GM19328 (cell line): Measurements from ENCODE around the gene PRMT5.
"Not testable (repeated sequence)": the region's sequence is repeated elsewhere in the genome, so short reads cannot be mapped to it uniquely, and the experiment has no call there.

ENCODE experiments used
- ATAC-seq: cut with Tn5 transposase; IDR thresholded peaks from one replicate; pipeline ENCODE4 v1.9.1; 2021; ENCODE audit warnings: mild to moderate bottlenecking, moderate library complexity; ENCODE audit not compliant: unreplicated experiment

The PRMT5 gene

DNA sequence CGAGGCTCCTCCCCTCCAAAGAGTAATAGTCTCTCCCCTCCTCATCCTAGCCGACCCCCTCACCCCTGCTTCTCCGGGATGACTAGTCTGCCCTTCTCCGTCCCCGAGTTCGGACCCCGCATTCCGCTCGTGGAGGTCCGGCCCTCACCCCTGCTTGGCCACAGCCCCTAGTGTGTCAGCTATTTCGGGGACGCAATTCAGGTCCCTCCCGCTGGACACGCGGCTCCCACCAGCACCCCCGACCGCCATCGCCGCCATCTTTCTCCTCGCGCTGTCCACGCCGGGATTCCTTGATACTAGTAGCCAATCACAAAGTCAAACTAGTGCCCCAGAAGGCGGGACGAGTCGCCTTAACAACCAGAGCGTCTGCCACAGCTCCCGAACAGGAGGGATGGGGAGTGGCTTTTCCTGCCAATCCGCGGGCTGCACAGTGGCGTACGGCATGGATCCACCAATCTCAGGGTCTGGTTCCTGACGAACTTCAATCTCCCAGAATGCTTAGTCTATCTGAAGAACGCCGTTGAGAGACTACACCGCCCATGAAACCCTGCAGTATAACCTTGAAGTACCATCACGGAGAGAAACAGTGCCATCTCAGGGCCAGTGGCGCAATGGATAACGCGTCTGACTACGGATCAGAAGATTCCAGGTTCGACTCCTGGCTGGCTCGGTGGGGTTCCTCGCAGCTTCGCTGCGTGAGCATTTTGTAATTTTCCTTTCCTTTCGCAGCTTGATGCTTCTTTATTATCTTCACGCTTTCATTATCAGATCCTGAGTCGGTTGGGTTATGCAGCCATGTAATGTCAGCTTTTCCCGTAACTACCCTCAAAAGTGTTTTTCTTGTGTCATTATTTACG is at the start of gene PRMT5:
Gene PRMT5, minus strand, starts transcription at position 273 of the 857 bp plus-strand sequence. Its CDS starts 15 bp downstream, at position 258.
- peak; percentile 90 for ATAC-seq

DNA sequence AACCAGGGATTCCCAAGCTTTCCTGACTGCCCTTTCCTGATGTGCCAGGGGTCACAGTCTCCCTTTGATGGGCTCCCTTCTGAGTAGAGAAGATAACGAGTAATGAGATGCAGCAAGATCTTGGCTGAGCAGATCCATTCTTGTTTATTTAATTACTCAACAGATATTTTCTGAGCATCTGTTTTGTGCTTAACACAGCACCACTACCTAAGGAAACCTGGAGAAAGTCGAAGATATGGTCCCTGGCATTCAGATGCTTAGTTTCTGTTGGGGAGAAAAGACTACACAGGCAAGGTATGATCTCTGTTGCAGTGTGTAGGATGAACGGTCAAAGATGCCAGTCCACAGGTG is 49.3 kb upstream of the PRMT5 start:
- ATAC-seq: no peak

DNA sequence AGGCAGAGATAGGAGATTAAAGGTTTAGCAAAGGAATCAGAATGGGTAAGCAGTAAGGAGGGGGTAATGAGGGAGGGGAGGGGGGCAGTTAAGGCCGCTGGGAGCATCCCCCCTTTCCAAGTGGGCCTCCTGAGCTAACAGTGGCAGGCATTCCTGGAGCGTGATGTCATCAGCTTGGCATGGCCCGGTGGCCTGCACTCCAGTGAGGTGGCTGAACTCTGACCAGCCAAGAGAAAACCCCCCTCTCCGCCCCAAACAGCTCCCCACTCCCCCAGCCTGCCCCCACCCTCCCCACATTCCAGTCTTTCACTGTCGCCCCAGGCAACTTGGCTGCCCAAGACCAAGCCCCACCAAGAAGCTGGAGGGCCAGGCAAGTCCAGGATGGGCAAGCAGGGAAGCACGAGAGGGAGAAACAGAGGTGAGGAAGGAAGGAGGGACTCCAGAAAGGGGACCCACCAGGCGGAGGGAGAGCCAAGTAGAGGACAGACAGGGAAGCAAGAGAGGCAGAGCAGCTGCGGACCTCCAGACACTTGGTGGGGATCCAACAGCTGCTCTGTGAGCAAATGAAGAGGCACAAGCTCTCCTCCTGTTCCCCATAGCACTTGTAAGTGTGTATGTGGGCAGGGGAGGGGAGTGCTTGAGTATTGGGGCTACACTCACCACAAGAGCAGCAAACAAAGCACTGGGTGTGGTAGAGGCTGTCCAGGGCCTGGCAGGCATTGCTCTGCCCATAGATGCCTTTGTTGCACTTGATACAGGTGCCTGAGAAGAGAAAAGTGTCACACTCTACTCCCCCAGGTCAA is 48.7 kb upstream of the PRMT5 start:
- ATAC-seq: no peak

DNA sequence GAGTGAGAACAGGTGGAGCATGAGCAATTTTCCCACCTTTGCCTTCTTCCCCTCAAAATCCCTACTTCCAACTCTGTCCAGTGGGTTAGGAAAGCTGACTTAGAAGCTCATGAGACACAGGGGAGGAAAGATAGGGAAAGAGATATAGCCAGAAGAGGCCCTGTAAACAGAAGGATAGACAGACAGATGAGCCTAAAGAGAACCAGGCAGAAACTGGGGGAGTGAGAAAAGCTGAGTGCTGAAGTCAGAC is 48.2 kb upstream of the PRMT5 start:
- no peak for ATAC-seq

DNA sequence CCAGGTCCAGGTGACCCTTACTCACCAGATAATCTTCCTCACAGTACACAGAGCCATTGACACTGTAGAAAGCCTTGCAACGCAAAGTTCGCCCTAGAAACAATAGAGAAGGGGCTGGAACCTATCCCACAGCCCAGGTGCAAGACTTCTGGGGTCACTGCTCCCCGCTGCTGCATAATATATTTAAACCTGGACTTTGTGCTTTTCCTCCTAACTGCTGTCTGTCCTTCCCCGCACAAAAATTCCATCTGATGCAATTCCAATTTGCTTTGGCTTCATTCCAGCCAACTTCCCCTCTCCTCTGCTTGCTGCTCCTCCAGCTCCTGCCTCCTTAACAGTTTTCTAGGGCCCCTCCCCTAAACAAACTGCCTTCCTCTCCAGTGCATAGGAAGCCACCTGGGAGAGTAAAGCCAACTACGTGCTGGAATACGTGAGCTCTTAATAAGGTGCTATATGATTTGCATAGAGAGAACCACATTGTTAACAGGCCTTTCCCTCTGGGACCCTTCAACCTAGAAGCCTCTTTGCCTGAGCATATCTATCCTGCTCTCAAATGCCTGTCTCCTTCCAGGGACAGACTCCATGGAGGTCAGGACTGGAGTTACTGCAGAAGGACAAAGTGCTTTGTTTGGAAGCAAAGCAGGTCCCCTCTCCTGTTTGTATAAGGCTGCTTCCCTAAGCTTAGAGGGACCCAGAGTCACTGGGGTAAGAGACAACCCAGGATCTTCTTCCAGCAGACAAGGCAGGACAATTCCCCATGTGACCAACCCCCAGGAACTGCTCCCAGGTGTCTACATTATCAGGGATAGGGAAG is 47.7 kb upstream of the PRMT5 start:
- no peak for ATAC-seq

DNA sequence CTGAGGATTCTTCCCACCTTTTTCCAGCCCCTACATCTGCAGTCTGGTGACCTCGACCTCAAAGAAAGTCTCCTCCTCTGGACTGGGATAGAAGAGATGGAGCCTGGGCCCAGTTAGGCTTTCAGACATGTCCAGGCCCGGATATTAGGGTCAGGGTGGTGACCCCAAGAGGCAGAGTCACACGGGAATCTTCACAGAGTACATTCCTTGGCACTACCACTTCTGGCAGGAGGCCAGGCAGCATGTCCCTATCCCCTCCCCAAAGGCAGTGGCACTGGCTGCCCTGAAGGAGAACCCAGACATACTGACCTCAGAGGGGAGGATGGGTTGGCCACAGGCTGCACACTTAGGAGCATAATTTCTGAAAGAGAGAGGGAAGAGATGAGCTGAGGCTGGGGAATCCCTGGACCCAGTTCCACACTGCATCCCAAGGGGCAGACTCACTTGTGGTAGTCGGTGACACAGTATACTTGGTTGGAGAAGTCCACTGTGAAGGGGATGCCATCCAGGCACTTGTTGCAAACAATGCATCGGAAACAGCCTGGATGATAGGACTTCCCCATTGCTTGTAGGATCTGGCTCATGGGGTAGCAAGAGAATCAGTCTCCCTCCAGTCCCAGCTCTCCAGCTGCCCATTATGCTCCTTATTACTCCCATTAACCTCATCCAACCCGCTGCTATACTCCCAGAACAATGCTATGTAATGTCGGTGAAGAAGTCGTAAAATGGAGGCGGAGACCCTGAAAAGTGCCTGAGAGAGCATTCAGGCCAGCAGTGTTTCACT is 45.5 kb upstream of the PRMT5 start:
- ATAC-seq: no peak

DNA sequence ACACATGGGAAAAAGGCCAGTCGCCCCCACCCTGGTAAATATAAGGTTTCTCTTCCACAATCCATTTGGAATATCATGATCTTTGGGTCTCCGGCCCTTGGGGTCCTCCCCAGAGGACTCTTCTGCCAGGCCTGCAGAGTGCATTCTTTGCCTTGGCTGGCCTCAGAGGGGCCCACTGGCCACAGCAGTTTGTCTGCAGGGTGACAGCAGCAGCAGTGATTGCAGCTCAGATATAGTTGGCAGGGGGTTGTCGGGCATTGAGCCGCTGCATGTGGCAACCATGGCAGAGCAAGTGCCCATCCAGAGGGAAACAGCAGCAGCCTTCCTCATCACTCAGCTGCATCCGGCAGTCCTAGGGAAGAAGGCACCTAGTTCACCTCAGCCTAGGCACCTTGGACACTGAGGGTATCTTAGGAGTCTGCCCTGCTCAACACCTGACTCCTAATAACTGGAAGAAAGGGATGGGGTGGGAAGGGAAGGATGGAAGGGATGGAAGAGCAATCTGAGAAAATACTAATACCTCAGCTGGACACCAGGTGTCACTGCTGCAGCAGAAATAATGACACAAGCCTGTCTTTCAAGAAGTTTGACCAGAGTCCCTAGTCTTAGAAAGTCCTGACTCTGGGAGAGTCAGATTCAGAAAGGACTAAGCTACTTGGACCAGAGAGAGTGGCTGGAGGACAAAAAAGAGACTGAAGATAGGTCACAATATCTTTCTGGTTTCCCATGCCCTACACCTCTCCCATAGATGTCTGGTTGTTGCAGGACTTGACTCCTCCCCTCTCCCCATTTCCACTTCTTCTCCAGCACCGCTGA is 44.2 kb upstream of the PRMT5 start:
- no peak for ATAC-seq

DNA sequence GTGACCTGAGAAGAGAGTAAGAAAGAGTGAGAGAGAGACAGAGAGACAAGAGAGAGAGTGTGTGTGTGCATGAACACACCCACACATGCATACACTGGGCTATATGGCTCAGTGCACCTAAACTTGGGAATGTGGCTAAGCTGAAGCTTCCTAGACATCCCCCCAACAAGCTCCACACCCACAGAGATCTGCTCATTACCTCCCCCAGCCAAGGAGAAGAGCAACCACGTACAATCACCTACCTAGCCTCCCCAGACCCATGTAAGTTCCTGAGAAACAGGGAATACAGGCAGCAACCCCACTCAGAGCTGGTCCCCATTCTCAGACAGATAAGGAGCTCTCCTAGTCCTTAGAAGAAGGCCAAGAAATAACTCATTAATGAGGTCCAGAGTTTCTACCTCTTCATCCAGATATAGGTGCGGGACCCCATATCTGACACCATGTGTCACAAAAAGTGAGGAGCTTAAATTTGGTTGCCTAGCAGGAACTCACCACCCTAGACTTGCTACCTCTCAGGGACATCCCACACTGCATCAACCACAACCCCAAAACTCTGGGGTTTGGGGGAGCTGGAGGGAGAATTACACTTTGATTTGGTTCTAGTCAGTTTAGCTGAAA is 43.2 kb upstream of the PRMT5 start:
- no peak for ATAC-seq

DNA sequence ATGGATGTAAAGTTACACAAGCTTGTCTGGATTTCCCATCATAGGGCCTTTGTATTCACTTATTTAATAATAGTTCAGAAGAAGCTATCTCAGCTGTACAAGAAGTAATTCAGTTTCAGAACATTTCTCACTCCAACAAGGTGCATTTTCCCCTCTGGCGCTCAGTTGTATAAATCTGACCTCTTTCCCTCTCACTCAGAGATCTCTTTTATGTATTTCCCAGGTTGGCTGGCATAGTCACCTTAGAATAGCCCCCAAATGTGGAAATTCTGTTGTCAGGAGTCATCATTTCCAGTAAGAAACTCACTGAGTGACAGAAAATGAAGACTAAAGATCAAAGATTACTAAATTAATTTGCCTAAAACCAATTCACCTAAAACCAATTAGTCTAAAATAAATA is 42.0 kb upstream of the PRMT5 start:
- no peak for ATAC-seq

DNA sequence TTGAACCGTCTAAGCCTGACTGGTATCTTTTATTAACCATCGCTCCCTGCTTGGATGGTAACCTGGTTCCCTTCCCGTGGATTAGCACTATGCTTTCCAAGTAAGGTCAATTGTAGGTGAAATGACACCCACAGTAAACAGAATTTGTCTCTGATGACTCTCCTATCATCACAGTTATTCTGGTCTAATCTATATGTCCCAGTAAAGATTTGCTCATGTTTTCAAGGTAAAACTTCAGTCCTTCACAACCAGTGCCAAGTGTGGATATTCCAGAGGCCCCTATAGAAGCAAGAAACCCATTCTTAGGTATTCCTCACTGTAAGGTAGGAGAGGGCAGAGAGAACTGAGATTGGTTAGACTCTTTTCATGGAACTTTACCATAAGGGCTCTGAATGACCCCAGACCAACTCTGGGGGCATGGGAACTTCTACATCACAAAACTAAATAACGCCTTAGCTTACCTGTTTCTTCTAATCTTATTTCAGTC is 37.6 kb upstream of the PRMT5 start:
- ATAC-seq: no peak

DNA sequence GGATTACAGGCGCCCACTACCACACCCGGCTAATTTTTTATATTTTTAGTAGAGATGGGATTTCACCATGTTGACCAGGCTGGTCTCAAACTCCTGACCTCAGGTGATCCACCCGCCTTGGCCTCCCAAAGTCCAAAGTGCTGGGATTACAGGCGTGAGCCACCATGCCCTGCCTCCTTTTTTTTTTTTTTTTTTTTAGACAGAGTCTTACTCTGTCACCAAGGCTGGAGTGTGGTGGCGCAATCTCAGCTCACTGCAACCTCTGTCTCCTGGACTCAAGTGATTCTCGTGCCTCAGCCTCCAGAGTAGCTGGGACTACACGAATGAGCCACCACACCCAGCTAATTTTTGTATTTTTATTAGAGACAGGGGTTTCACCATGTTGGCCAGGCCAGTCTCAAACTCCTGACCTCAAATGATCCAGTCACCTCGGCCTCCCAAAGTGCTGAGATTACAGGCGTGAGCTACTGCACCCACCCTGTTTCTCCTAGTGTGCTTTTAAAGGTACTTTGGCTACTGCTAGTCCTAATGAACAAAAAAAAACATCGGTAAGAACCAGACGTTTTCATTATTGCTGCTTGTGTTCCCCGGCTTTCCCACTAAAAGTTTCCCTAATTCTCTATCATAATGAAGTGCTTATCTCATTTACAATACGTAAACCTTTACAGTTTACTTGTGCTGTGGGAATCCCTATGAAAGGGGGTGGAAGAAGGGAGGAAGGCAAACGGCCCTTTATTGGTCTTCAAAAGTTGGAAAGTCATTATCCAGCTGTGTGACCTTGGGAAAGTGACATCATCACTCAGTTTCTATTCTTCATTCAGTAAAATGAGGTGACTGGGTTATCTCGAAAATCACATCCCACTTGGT is 37.0 kb upstream of the PRMT5 start:
- ATAC-seq: not testable (repeated sequence)

DNA sequence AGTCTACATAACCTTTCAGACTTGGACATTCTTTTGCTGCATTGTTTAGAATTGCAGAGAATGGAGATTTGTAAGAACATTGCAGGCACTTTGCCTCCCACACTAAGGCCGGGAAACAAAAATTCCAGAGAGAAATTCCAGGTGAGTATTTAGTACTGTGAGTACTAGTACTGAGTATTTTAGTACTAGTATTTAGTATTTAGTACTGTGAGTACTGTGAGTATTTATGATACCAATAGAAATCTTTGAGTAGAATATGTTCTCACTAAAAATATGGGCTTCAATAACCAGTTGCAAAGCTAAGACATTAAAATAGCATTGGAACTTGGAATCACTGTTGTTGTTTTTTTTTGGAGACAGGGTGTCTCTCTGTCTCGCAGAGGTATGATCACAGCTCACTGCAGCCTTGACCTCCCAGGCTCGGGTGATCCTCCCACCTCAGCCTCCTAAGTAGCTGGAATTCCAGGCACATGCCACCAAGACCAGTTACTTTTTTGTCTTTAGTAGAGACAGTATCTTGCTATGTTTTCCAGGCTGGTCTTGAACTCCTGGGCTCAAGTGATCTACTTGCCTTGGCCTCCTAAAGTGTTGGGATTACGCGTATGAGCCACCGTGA is 33.0 kb upstream of the PRMT5 start:
- no peak for ATAC-seq

DNA sequence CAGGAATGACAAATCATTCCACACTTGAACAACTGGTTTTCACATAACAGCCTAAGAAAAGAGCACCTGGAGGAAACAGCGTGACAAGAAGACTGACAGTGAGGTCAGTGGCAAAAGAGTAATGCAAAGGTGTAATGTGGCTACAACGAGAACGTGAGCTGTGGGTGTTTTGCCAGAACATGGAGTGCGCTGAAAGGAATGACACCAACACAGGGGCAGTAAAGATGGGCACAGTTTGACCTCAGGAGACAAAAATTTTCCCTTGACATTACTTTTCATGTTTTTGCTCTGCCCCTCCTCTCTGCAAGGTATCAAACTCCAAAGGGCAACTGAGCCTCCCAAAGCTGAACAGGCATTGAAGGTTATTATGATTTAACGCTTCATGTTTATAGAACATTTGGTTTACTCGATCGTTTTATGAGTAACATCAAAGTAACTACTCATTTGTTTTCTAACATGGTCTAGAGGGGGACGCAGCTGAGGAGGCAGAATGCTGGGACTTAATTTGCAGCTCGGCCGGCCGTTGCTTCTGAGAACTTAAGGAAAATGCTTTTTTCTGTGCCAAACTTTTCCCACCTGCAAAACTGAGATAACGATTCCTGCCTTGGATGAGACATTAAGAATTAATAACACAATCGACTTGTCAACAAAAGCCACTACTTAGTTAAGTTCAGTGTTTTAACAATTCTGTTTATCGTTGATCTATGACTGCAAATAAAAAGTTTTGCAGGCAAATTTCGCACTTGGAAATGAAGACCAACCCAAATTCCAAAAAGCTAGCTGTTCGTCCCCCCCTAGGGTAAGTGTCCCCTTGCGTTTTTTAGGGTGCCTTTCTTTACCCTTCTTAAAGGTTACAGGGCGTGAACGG is 26.8 kb upstream of the PRMT5 start:
- ATAC-seq: no peak

DNA sequence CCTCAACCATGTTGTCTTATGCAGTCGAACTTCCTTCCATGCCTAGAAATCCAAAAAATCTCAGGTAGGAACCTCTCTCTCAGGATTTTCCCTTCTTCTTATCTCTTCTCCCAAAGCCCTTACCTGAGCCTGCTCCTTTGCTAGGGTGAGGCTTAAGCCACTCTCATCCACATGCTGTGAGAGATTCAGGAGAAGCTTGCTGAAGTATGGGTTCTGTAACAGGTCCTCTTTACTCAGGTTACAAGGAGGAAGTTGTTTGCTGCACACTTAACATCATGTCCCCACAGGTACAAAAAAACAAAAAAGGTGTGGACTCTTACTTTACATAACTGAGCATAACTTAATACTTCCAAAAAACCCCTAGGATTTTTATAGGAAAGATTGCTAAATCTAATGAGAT is 23.2 kb upstream of the PRMT5 start:
- ATAC-seq: no peak

DNA sequence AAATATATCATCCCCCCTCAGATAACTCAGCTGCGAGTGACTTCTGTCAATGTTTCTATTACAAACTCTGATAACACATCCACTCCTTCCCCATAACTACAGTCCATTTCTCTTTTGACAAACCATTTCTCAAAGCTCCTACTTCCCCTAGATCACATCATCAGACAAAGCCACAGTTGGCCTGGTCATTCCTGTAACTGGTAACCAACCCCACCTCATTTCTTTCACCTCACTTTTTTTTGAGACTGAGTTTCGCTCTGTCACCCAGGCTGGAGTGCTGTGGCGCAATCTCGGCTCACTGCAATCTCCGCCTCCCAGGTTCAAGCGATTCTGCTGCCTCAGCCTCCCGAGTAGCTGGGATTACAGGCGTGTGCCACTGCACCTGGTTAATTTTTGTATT is 22.6 kb upstream of the PRMT5 start:
- ATAC-seq: not testable (repeated sequence)

DNA sequence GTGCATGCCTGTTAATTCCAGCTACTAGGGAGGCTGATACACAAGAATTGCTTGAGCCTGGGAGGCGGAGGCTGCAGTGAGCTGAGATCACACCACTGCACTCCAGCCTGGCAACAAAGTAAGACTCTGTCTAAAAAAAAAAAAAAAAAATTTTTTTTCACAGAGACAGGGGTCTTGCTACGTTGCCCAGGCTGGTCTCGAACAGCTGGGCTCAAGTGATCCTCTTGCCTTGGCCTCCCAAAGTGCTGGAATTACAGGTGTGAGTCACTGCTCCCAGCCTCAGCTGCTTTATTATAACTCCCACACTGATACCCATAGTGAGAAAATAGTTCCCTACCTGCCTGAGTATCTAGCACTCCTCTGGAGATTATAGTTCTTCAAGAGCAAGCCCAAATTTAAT is 16.5 kb upstream of the PRMT5 start:
- no peak for ATAC-seq

DNA sequence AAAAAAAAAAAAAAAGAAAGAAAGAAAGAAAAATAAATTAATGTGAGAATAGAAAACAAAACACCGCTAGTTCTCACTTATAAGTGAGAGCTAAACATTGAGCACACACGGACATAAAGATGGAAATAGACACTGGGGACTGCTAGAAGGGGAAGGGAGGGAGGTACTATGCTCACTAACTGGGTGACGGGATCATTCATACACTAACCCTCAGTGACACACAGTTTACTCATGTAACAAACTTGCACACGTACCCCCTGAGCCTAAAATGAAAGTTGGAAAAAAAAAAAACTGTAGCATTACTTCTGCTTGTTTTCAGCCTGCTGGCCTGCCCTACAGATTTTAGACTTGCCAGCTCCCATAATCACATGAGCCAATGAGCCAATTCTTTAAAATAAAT is 10.5 kb upstream of the PRMT5 start:
- no peak for ATAC-seq
